ENCODE measurements around the gene CYP3A5. TPM values are rescaled to one million over a fixed set of nuclear protein-coding genes. Genes with fewer than 3 reads are reported as not detected.

The CYP3A5 gene
- total and polyA plus RNA-seq, 12 donors: 4.1 to 92.7 (median 39.6) TPM

- Histone ChIP-seq H3K27me3 (no peaks in the 10 kb centered on the region), H3K36me3 (replicated peaks in 1 of 2) (no peaks in the 10 kb centered on the region), H3K4me1 (replicated peaks in 1 of 2) (no peaks in the 10 kb centered on the region), H3K4me3 (no peak overlapping the region), H3K27ac (no peak overlapping the region), H3K9me3 (replicated peaks in 1 of 3) (no peaks in the 10 kb centered on the region)
- TF ChIP-seq POLR2A (IDR thresholded peaks at IDR 0.05): no peak
- TF ChIP-seq CTCF (IDR thresholded peaks at IDR 0.05): no peak
- WGBS, 4 donors: 62 to 76% (median 69%) methylated on average over 4 of the region's 4 CpGs
- DNase-seq: no peak
- intact Hi-C loops (cut with DNase I): no loop called here
Measured at GRCh38 chr7:99719996-99720769, 40.4 kb upstream of the CYP3A5 start.

GRCh38 chr7:99713995-99714570 is 34.3 kb upstream of the CYP3A5 start:
- WGBS, 4 donors: 79 to 91% (median 81%) methylated on average over 3 of the region's 3 CpGs
- Histone ChIP-seq H3K27ac (no peak overlapping the region), H3K36me3 (replicated peaks in 1 of 2) (no peaks in the 10 kb centered on the region), H3K4me1 (replicated peaks in 1 of 2) (no peaks in the 10 kb centered on the region), H3K9me3 (replicated peaks in 1 of 3) (no peaks in the 10 kb centered on the region), H3K4me3 (no peak overlapping the region), H3K27me3 (no peaks in the 10 kb centered on the region)
- DNase-seq: no peak
- intact Hi-C loops (cut with DNase I): no loop called here
- TF ChIP-seq POLR2A (IDR thresholded peaks at IDR 0.05) (no peak), CTCF (IDR thresholded peaks at IDR 0.05) (no peak)

- WGBS, 4 donors: 46 to 94% (median 77%) methylated on average over 2 of the region's 2 CpGs
Measured at GRCh38 chr7:99709838-99710578, 30.2 kb upstream of the CYP3A5 start.

More at GRCh38 chr7:99709838-99710578, 30.2 kb upstream of the CYP3A5 start:
- no peaks in the 10 kb centered on the region for H3K36me3 ChIP-seq (replicated peaks in 1 of 2)
- H3K9me3 ChIP-seq (replicated peaks in 1 of 3): peaks cover 0 to 9% (median 7%) of the 10 kb centered on the region in 3 donors
- intact Hi-C loops (cut with DNase I): no loop called here
- H3K27ac ChIP-seq: no peak overlapping the region
- H3K27me3 ChIP-seq: no peaks in the 10 kb centered on the region
- DNase-seq: no peak
- H3K4me3 ChIP-seq: no peak overlapping the region
- no peak for TF ChIP-seq CTCF (IDR thresholded peaks at IDR 0.05)
- TF ChIP-seq POLR2A (IDR thresholded peaks at IDR 0.05): no peak
- H3K4me1 ChIP-seq (replicated peaks in 1 of 2): no peaks in the 10 kb centered on the region

Data from adrenal gland (tissue), 12 donors.